HG02852 (cell line): ENCODE results near the gene KCNJ3.

Source experiments
- ATAC-seq: cut with Tn5 transposase; IDR thresholded peaks from one replicate; pipeline ENCODE4 v1.9.1; 2021; ENCODE audit warnings: mild to moderate bottlenecking, moderate library complexity; ENCODE audit not compliant: unreplicated experiment

The KCNJ3 gene

DNA sequence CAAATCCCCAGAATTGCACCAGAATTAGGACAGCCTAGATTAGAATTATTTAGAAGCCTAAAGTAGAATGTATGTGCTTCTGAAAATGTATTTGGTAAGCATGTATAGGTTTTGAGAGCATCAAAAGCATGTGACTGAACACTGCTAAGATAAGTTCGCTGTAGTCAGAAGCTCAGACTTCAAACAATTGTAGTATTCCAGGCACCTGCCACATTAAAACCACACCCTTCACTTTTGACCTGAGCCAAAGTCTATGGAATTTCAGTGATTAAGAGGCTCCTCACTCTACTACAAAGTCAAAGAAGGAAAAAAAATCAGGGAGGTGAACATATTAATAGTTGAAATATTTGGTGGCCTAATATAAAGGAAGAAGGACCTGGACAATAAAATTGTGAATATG is 8.2 kb downstream of the KCNJ3 start:
- ATAC-seq: no peak

DNA sequence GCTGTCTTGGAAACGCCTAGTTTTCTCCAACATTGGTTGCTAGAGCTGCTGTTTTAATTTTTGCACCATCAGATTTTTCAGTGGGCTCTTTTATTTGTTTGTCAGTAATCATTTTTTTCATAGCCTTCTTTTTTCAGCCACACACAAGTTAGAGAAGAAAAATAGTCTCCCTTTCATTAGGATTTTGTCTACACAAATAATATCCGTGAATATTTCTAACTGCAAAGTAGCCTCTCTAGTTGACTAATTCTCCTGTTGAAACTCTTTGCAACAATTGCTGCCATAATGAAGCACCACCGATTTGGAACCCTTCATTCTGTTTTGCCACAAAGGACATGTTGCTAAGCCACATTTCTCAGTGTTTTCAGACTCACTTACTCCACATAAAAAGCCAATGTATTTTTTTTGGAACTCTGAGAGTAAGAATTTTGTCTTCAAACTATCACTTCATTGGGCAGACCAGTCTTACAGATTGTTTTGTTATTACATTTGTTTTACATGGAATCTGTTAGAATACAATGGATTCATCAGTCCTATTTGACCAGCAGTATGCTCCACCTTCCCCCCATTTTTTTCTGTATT is 9.6 kb downstream of the KCNJ3 start:
- ATAC-seq: no peak

GRCh38 chr2:154709215-154709614 is 10.7 kb downstream of the KCNJ3 start:
- no peak for ATAC-seq

- ATAC-seq: no peak
Observed at GRCh38 chr2:154710078-154710477, 11.6 kb downstream of the KCNJ3 start.

GRCh38 chr2:154710685-154711084 is 12.2 kb downstream of the KCNJ3 start:
- ATAC-seq: no peak

DNA sequence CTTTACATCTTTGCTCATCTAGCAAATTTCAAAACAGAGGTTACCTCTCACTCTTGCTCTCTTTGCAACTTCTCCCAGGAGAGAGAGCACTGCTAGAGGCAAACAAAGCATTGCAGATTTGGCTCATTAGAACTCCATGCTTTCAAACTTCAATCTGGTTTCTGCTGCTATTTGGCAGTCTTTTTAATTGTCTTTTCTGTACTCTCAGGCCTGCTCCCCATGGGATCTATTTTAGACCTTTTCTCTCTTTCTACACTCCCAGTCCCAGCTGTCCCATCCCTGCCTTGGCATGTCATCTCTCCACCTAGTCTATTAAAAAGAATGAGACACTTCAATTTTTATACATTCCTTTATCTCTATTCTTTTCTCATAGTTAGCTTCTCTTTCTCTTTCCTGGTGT is 15.2 kb downstream of the KCNJ3 start:
- no peak for ATAC-seq

DNA sequence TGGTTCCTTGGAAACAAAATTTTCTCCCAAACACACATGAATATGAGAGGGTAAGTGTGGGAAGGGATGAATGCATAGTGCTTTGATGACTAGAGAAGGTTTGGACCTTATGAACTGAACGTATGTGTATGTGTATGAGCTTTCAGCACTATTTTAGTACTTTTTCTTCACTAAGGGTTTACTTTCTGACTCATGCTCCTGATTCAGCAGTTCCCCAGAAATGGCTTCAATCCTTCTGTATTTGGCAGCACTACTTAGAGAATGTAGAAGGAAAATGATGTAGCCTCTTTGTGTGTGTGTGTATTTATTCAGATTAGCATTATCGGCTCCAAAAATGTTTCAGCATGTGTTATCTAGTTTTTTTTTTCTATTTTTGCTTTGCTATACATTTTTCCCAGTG is 22.2 kb downstream of the KCNJ3 start:
- ATAC-seq: no peak

DNA sequence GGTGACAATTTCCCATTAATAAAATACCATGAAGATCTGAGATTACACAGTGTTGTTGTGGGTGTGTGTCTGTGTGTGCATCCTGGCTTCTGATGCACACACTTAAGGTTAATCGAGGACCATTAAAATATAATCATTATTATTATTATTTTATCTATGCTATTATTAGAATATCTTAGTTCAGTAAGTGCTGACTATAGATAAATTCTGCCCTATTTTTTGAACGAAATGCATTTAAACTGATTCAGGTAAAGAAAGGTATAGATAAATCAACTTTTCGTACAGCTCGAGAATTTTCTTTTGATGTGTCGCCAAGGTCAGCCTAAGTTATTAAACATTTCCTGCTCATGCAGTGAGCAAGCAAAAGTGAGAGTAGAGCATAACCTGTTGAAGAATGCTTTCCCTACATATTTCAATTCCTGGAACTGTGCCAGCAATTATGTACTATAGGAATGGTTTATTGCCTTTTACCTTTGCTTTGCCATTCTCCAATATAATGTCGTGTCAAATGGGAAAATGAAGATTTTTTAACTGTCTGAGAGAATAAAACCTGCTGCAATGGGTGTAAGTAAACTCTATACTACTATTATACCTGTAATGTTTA is 25.8 kb downstream of the KCNJ3 start:
- ATAC-seq: no peak

- ATAC-seq: no peak
Observed at GRCh38 chr2:154740361-154740760, 41.9 kb downstream of the KCNJ3 start.

- no peak for ATAC-seq
Observed at GRCh38 chr2:154758871-154759270, 60.4 kb downstream of the KCNJ3 start.

- no peak for ATAC-seq
Observed at GRCh38 chr2:154762638-154763037, 64.1 kb downstream of the KCNJ3 start.

GRCh38 chr2:154771664-154772284 is 73.3 kb downstream of the KCNJ3 start:
- ATAC-seq: no peak

DNA sequence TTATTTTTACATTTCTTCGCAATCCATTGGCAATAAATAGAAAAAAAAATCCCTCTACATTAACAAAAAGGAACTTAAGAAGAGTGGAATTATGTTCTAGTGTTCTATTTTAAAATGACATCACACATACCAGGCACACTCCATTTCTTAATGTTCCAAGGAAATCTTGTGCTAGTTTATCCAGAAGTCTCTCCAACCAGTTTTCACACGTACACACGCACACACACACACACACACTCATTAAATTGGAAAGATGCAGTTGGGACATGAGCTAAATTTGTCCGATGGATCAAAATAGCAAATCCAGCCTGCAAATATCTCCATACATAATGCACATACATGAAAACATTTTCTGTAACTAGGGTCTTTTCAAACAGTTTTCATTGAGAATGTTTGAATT is 78.3 kb downstream of the KCNJ3 start:
- no peak for ATAC-seq

- no peak for ATAC-seq
Observed at GRCh38 chr2:154794406-154794805, 95.9 kb downstream of the KCNJ3 start.

- no peak for ATAC-seq
Observed at GRCh38 chr2:154795651-154796050, 97.2 kb downstream of the KCNJ3 start.

GRCh38 chr2:154804451-154804850 is 106.0 kb downstream of the KCNJ3 start:
- no peak for ATAC-seq

GRCh38 chr2:154813636-154814035 is 115.1 kb downstream of the KCNJ3 start:
- ATAC-seq: no peak

DNA sequence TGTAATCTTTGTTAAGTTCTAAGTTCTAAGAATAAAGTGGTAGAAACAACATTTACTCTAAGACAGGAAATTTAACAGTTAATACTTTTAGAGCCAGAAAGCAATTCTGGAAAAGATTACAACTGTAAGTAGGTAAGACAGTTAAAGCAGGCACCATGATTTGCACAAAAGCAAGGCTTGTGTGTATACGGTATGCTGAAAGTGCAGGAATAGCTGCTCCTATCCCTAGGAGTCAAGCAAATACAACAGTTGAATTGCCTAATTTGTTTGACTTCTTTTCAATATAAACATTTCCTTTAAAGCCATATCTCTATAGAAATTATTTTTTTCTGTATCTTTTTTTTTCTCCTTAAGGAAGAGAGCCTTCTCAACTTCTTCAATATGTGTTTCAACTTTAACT is 116.4 kb downstream of the KCNJ3 start:
- no peak for ATAC-seq

- no peak for ATAC-seq
Observed at GRCh38 chr2:154825358-154825757, 126.9 kb downstream of the KCNJ3 start.

GRCh38 chr2:154826827-154827226 is 128.3 kb downstream of the KCNJ3 start:
- no peak for ATAC-seq

DNA sequence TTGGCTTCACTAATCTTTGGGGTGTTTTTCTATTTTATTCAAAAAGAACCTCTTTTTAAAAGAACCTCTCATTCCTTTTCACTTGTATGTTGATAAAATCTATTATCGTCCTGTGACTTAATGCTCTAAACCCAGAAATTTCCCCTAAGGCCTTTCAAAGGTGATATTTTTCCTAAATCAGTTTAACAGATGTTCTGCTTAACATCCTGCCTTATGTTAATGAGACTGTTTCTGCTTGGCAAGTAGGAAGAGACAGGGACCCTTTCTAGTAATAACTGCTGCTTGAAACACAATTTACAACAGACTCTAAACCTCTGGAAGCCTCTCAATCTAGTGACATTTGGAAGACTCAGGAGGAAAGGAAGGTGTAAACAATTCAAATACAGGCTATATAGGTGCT is 128.8 kb downstream of the KCNJ3 start:
- ATAC-seq: no peak

GRCh38 chr2:154832711-154833110 is 134.2 kb downstream of the KCNJ3 start:
- no peak for ATAC-seq

DNA sequence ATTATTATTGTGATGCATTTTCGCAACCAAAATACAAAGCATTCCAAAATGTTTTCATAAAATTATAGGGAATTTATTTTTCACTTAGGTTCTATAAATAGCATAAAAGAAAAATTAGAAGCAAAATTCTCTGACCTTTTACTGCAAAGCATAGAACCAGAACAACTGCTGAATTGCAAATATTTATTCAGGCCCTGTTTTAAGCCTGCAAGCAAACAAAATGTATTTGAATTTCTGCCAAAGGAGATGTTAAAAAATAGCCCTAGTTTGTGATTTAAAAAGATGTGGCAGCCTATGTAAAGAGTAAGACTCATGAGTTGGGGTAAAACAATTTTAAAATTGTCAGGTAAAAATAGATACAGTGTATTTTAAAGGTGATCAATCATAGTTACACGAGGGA is 138.1 kb downstream of the KCNJ3 start:
- no peak for ATAC-seq
